Measurements from ENCODE around the gene IGSF9B.

Gene IGSF9B

GRCh38 chr11:133996671-133997070 is 39.9 kb upstream of the IGSF9B start:
- no peaks in the 10 kb centered on the region for H3K9me3 ChIP-seq (ENCODE audit: low read length)
- H3K36me3 ChIP-seq (ENCODE audit: insufficient read depth, low read length), result no peaks in the 10 kb centered on the region
- no peaks in the 10 kb centered on the region for H3K4me1 ChIP-seq (ENCODE audit: insufficient read depth, low read length)
- peaks cover 0 to 4% of the 10 kb centered on the region in 2 donors for H3K27me3 ChIP-seq (ENCODE audit: control insufficient read depth in 1 of 2, insufficient read depth in 2 of 2, low read length in 2 of 2)
- H3K9ac ChIP-seq (ENCODE audit: low read length), result no peak overlapping the region
- H3K4me3 ChIP-seq (ENCODE audit: low read depth in 1 of 2, low read length in 2 of 2), result no peak overlapping the region
- no peak overlapping the region for H3K27ac ChIP-seq (ENCODE audit: low read depth, low read length)

GRCh38 chr11:133995066-133995465 is 38.3 kb upstream of the IGSF9B start:
- H3K27me3 ChIP-seq (ENCODE audit: control insufficient read depth in 1 of 2, insufficient read depth in 2 of 2, low read length in 2 of 2), result no peaks in the 10 kb centered on the region
- H3K36me3 ChIP-seq (ENCODE audit: insufficient read depth, low read length), result no peaks in the 10 kb centered on the region
- no peak overlapping the region for H3K27ac ChIP-seq (ENCODE audit: low read depth, low read length)
- no peak overlapping the region for H3K9ac ChIP-seq (ENCODE audit: low read length)
- no peaks in the 10 kb centered on the region for H3K4me1 ChIP-seq (ENCODE audit: insufficient read depth, low read length)
- no peaks in the 10 kb centered on the region for H3K9me3 ChIP-seq (ENCODE audit: low read length)
- no peak overlapping the region for H3K4me3 ChIP-seq (ENCODE audit: low read depth in 1 of 2, low read length in 2 of 2)

GRCh38 chr11:133993921-133994320 is 37.2 kb upstream of the IGSF9B start:
- H3K4me1 ChIP-seq (ENCODE audit: insufficient read depth, low read length), result no peaks in the 10 kb centered on the region
- no peaks in the 10 kb centered on the region for H3K9me3 ChIP-seq (ENCODE audit: low read length)
- no peaks in the 10 kb centered on the region for H3K36me3 ChIP-seq (ENCODE audit: insufficient read depth, low read length)
- no peaks in the 10 kb centered on the region for H3K27me3 ChIP-seq (ENCODE audit: control insufficient read depth in 1 of 2, insufficient read depth in 2 of 2, low read length in 2 of 2)
- no peak overlapping the region for H3K27ac ChIP-seq (ENCODE audit: low read depth, low read length)
- H3K4me3 ChIP-seq (ENCODE audit: low read depth in 1 of 2, low read length in 2 of 2), result no peak overlapping the region
- H3K9ac ChIP-seq (ENCODE audit: low read length), result no peak overlapping the region

GRCh38 chr11:133993107-133993506 is 36.3 kb upstream of the IGSF9B start:
- H3K36me3 ChIP-seq (ENCODE audit: insufficient read depth, low read length), result no peaks in the 10 kb centered on the region
- H3K9ac ChIP-seq (ENCODE audit: low read length), result no peak overlapping the region
- H3K4me1 ChIP-seq (ENCODE audit: insufficient read depth, low read length), result no peaks in the 10 kb centered on the region

GRCh38 chr11:133992121-133992520 is 35.4 kb upstream of the IGSF9B start:
- Histone ChIP-seq H3K4me1 (ENCODE audit: insufficient read depth, low read length) (no peaks in the 10 kb centered on the region), H3K9ac (ENCODE audit: low read length) (no peak overlapping the region), H3K36me3 (ENCODE audit: insufficient read depth, low read length) (no peaks in the 10 kb centered on the region), H3K9me3 (ENCODE audit: low read length) (no peaks in the 10 kb centered on the region), H3K4me3 (ENCODE audit: low read depth in 1 of 2, low read length in 2 of 2) (no peak overlapping the region), H3K27ac (ENCODE audit: low read depth, low read length) (no peak overlapping the region), H3K27me3 (ENCODE audit: control insufficient read depth in 1 of 2, insufficient read depth in 2 of 2, low read length in 2 of 2) (no peaks in the 10 kb centered on the region)

More at GRCh38 chr11:133993107-133993506, 36.3 kb upstream of the IGSF9B start:
- H3K27ac ChIP-seq (ENCODE audit: low read depth, low read length), result no peak overlapping the region
- H3K27me3 ChIP-seq (ENCODE audit: control insufficient read depth in 1 of 2, insufficient read depth in 2 of 2, low read length in 2 of 2), result no peaks in the 10 kb centered on the region
- H3K9me3 ChIP-seq (ENCODE audit: low read length), result no peaks in the 10 kb centered on the region
- H3K4me3 ChIP-seq (ENCODE audit: low read depth in 1 of 2, low read length in 2 of 2), result no peak overlapping the region

GRCh38 chr11:133991101-133991500 is 34.3 kb upstream of the IGSF9B start:
- no peak overlapping the region for H3K27ac ChIP-seq (ENCODE audit: low read depth, low read length)

GRCh38 chr11:133990501-133990900 is 33.7 kb upstream of the IGSF9B start:
- Histone ChIP-seq H3K4me1 (ENCODE audit: insufficient read depth, low read length) (no peaks in the 10 kb centered on the region), H3K4me3 (ENCODE audit: low read depth in 1 of 2, low read length in 2 of 2) (no peak overlapping the region), H3K27me3 (ENCODE audit: control insufficient read depth in 1 of 2, insufficient read depth in 2 of 2, low read length in 2 of 2) (no peaks in the 10 kb centered on the region), H3K9ac (ENCODE audit: low read length) (no peak overlapping the region), H3K36me3 (ENCODE audit: insufficient read depth, low read length) (no peaks in the 10 kb centered on the region), H3K27ac (ENCODE audit: low read depth, low read length) (no peak overlapping the region), H3K9me3 (ENCODE audit: low read length) (no peaks in the 10 kb centered on the region)

More at GRCh38 chr11:133991101-133991500, 34.3 kb upstream of the IGSF9B start:
- H3K4me3 ChIP-seq (ENCODE audit: low read depth in 1 of 2, low read length in 2 of 2), result no peak overlapping the region
- H3K4me1 ChIP-seq (ENCODE audit: insufficient read depth, low read length), result no peaks in the 10 kb centered on the region
- H3K9ac ChIP-seq (ENCODE audit: low read length), result no peak overlapping the region
- H3K27me3 ChIP-seq (ENCODE audit: control insufficient read depth in 1 of 2, insufficient read depth in 2 of 2, low read length in 2 of 2), result no peaks in the 10 kb centered on the region
- no peaks in the 10 kb centered on the region for H3K36me3 ChIP-seq (ENCODE audit: insufficient read depth, low read length)
- H3K9me3 ChIP-seq (ENCODE audit: low read length), result no peaks in the 10 kb centered on the region

GRCh38 chr11:133988686-133989410 is 32.1 kb upstream of the IGSF9B start:
- H3K27ac ChIP-seq (ENCODE audit: low read depth, low read length), result no peak overlapping the region
- no peaks in the 10 kb centered on the region for H3K36me3 ChIP-seq (ENCODE audit: insufficient read depth, low read length)
- no peaks in the 10 kb centered on the region for H3K27me3 ChIP-seq (ENCODE audit: control insufficient read depth in 1 of 2, insufficient read depth in 2 of 2, low read length in 2 of 2)
- no peak overlapping the region for H3K9ac ChIP-seq (ENCODE audit: low read length)
- no peak overlapping the region for H3K4me3 ChIP-seq (ENCODE audit: low read depth in 1 of 2, low read length in 2 of 2)
- no peaks in the 10 kb centered on the region for H3K4me1 ChIP-seq (ENCODE audit: insufficient read depth, low read length)
- H3K9me3 ChIP-seq (ENCODE audit: low read length), result no peaks in the 10 kb centered on the region

- Histone ChIP-seq H3K9ac (ENCODE audit: low read length) (no peak overlapping the region), H3K27ac (ENCODE audit: low read depth, low read length) (no peak overlapping the region), H3K27me3 (ENCODE audit: control insufficient read depth in 1 of 2, insufficient read depth in 2 of 2, low read length in 2 of 2) (no peaks in the 10 kb centered on the region), H3K9me3 (ENCODE audit: low read length) (no peaks in the 10 kb centered on the region), H3K4me3 (ENCODE audit: low read depth in 1 of 2, low read length in 2 of 2) (no peak overlapping the region), H3K4me1 (ENCODE audit: insufficient read depth, low read length) (no peaks in the 10 kb centered on the region), H3K36me3 (ENCODE audit: insufficient read depth, low read length) (no peaks in the 10 kb centered on the region)
Measured at GRCh38 chr11:133987171-133987570, 30.4 kb upstream of the IGSF9B start.

- Histone ChIP-seq H3K9me3 (ENCODE audit: low read length) (no peaks in the 10 kb centered on the region), H3K27ac (ENCODE audit: low read depth, low read length) (no peak overlapping the region), H3K36me3 (ENCODE audit: insufficient read depth, low read length) (no peaks in the 10 kb centered on the region), H3K27me3 (ENCODE audit: control insufficient read depth in 1 of 2, insufficient read depth in 2 of 2, low read length in 2 of 2) (no peaks in the 10 kb centered on the region), H3K4me1 (ENCODE audit: insufficient read depth, low read length) (no peaks in the 10 kb centered on the region), H3K4me3 (ENCODE audit: low read depth in 1 of 2, low read length in 2 of 2) (no peak overlapping the region), H3K9ac (ENCODE audit: low read length) (no peak overlapping the region)
Measured at GRCh38 chr11:133985981-133986944, 29.5 kb upstream of the IGSF9B start.

GRCh38 chr11:133984828-133985227 is 28.1 kb upstream of the IGSF9B start:
- H3K9me3 ChIP-seq (ENCODE audit: low read length), result no peaks in the 10 kb centered on the region
- no peaks in the 10 kb centered on the region for H3K27me3 ChIP-seq (ENCODE audit: control insufficient read depth in 1 of 2, insufficient read depth in 2 of 2, low read length in 2 of 2)
- no peak overlapping the region for H3K27ac ChIP-seq (ENCODE audit: low read depth, low read length)
- no peaks in the 10 kb centered on the region for H3K36me3 ChIP-seq (ENCODE audit: insufficient read depth, low read length)
- no peak overlapping the region for H3K4me3 ChIP-seq (ENCODE audit: low read depth in 1 of 2, low read length in 2 of 2)
- no peaks in the 10 kb centered on the region for H3K4me1 ChIP-seq (ENCODE audit: insufficient read depth, low read length)
- no peak overlapping the region for H3K9ac ChIP-seq (ENCODE audit: low read length)
